Measurements from ENCODE around the gene ZNF541. TPM values are rescaled to one million over a fixed set of nuclear protein-coding genes. Genes with fewer than 3 reads are reported as not detected.

ZNF541 gene
- total RNA-seq, 1 donor from 2014 or later, result not detected

GRCh38 chr19:47526798-47527197 is 46.1 kb downstream of the ZNF541 start:
- H3K27ac Mint-ChIP-seq, result no peak overlapping the region
- TF ChIP-seq CTCF (conservative IDR thresholded peaks at IDR 0.05), result no peak
- no peaks in the 10 kb centered on the region for H3K4me1 Mint-ChIP-seq (ENCODE audit: unreplicated experiment)
- no peak for DNase-seq (ENCODE audit: extremely low spot score, unreplicated experiment)
- H3K4me3 Mint-ChIP-seq, result no peak overlapping the region
- H3K36me3 Mint-ChIP-seq, result no peaks in the 10 kb centered on the region
- H3K27me3 Mint-ChIP-seq, result peaks cover 23% of the 10 kb centered on the region
- no peaks in the 10 kb centered on the region for H3K9me3 Mint-ChIP-seq

- no peak for TF ChIP-seq CTCF (conservative IDR thresholded peaks at IDR 0.05)
- H3K36me3 Mint-ChIP-seq, result no peaks in the 10 kb centered on the region
- no peak overlapping the region for H3K4me3 Mint-ChIP-seq
- DNase-seq (ENCODE audit: extremely low spot score, unreplicated experiment), result no peak
- no peak overlapping the region for H3K27ac Mint-ChIP-seq
- H3K27me3 Mint-ChIP-seq, result peaks cover 32% of the 10 kb centered on the region
- H3K9me3 Mint-ChIP-seq, result no peaks in the 10 kb centered on the region
- H3K4me1 Mint-ChIP-seq (ENCODE audit: unreplicated experiment), result no peaks in the 10 kb centered on the region
These were observed 49.5 kb downstream of the ZNF541 start for GRCh38 chr19:47523473-47523872.

Other genes with a start within 250 kb of the ZNF541 start
- 0.07 TPM in 1 of 2 replicates, not detected in the other for gene C5AR2, start 241.0 kb downstream of the ZNF541 start, total RNA-seq (ENCODE audit: low replicate concordance)
- 24.5 and 32.9 TPM in 2 replicates for gene DHX34, start 223.8 kb downstream of the ZNF541 start, total RNA-seq (ENCODE audit: low replicate concordance)
- gene MEIS3, start 153.6 kb downstream of the ZNF541 start, total RNA-seq (ENCODE audit: low replicate concordance), result 29.2 and 43.2 TPM in 2 replicates
- gene SLC8A2, start 101.3 kb downstream of the ZNF541 start, total RNA-seq (ENCODE audit: low replicate concordance), result 1.2 and 1.3 TPM in 2 replicates
- gene KPTN, start 88.9 kb downstream of the ZNF541 start, total RNA-seq (ENCODE audit: low replicate concordance), result 9.6 and 21.2 TPM in 2 replicates
- gene NAPA, start 58.1 kb downstream of the ZNF541 start, total RNA-seq (ENCODE audit: low replicate concordance), result 63.0 and 80.6 TPM in 2 replicates
- gene BICRA, start 36.0 kb upstream of the ZNF541 start, total RNA-seq (ENCODE audit: low replicate concordance), result 22.9 and 23.5 TPM in 2 replicates
- gene EHD2, start 140.3 kb upstream of the ZNF541 start, total RNA-seq (ENCODE audit: low replicate concordance), result 10.3 and 21.0 TPM in 2 replicates
- 274 and 291 TPM in 2 replicates for gene NOP53, start 172.4 kb upstream of the ZNF541 start, total RNA-seq (ENCODE audit: low replicate concordance)
- gene SELENOW, start 205.6 kb upstream of the ZNF541 start, total RNA-seq (ENCODE audit: low replicate concordance), result 109 and 117 TPM in 2 replicates
- gene TPRX1, start 231.4 kb upstream of the ZNF541 start, total RNA-seq (ENCODE audit: low replicate concordance), result not detected in 2 replicates
- gene CRX, start 248.8 kb upstream of the ZNF541 start, total RNA-seq (ENCODE audit: low replicate concordance), result not detected in 2 replicates